AG10803 (cell line): Measurements from ENCODE around the gene RPL35A.
"Not testable (repeated sequence)": the region's sequence is repeated elsewhere in the genome, so short reads cannot be mapped to it uniquely, and the experiment has no call there.

Experiments
- DNase-seq: peaks from one replicate; pipeline ENCODE4 v3.0.0; 2010; ENCODE audit warnings: low read depth
- H3K4me3 ChIP-seq: 2 replicates; pipeline ENCODE4 v1.5.1; 2011; ENCODE audit warnings: mild to moderate bottlenecking, low read length, control low read depth
- CTCF ChIP-seq: conservative IDR thresholded peaks from 2 replicates; pipeline ENCODE4 v1.5.1; 2011; ENCODE audit warnings: mild to moderate bottlenecking, low read length, control low read depth, inconsistent platforms

The RPL35A gene

GRCh38 chr3:197912741-197913476 lies 37.1 kb upstream of the RPL35A start:
- no peak for DNase-seq
- H3K4me3 ChIP-seq, result no peak overlapping the region
- TF ChIP-seq CTCF, result no peak

- DNase-seq, result no peak
- no peak overlapping the region for H3K4me3 ChIP-seq
- TF ChIP-seq CTCF, result no peak
These were observed 36.2 kb upstream of the RPL35A start for GRCh38 chr3:197913641-197914380.

DNA sequence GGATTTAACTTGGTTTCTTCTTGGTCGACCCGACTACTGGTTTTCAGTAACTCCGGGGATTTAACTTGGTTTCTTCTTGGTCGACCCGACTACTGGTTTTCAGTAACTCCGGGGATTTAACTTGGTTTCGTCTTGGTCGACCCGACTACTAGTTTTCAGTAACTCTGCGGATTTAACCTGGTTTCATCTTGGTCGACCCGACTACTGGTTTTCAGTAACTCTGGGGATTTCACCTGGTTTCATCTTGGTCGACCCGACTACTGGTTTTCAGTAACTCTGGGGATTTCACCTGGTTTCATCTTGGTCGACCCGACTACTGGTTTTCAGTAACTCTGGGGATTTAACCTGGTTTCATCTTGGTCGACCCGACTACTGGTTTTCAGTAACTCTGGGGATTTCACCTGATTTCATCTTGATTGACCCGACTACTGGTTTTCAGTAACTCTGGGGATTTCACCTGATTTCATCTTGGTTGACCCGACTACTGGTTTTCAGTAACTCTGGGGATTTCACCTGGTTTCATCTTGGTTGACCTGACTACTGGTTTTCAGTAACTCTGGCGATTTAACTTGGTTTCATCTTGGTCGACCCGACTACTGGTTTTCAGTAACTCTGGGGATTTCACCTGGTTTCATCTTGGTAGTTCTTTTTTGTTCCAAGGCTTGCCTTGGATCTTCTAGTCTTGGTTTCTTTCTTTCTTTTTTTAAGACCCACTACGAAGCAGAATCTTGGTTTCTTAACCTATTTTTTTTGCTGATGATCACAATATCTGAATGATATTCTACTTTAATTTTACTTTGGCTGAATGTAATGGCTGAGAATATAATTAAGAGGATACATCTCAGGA lies 28.3 kb upstream of the RPL35A start:
- DNase-seq, H3K4me3 ChIP-seq: not testable (repeated sequence)

GRCh38 chr3:197926418-197926817 lies 23.6 kb upstream of the RPL35A start:
- DNase-seq, result no peak
- H3K4me3 ChIP-seq, result no peak overlapping the region
- no peak for TF ChIP-seq CTCF

DNA sequence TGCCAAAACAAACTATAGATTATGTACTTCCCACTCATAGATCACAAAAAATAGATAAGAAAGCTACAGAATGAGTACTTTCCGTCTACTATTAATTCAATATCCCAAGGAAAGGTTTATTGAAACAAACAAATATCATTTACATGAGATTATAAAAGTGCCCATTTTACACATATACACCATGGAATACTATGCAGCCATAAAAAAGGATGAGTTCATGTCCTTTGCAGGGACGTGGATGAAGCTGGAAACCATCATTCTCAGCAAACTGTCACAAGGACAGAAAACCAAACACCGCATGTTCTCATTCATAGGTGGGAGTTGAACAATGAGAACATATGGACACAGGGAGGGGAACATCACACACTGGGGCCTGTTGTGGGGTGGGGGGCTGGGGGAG lies 22.4 kb upstream of the RPL35A start:
- DNase-seq, result not testable (repeated sequence)

DNA sequence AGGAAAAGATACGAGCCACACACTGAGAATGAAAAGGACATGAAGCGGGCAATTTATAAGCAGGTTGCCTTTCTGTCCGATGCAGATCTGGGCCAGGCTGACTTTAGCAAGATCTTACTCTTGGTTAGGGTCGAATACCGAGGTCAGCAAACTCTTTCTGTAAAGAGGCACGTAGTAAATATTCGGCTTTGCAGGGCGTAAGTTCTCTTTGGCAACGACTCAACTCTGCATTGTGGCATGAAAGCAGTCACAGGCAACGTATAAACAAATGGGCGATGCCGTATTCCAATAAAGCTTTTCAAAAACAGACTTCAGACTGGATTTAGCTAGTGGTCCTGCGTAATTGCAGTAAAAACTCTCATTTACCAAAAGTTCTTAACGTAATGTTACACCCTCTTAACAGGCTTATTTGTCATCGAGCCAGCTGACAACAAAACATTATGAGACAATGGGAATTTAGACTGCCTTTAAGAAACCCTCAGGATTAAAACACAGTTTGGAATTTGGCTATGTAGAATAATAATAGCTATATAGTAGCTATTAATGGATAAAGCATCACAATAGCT lies 13.1 kb upstream of the RPL35A start:
- no peak overlapping the region for H3K4me3 ChIP-seq
- DNase-seq, result no peak
- TF ChIP-seq CTCF, result no peak

More for the DNA sequence above, 22.4 kb upstream of the RPL35A start:
- H3K4me3 ChIP-seq, result not testable (repeated sequence)

DNA sequence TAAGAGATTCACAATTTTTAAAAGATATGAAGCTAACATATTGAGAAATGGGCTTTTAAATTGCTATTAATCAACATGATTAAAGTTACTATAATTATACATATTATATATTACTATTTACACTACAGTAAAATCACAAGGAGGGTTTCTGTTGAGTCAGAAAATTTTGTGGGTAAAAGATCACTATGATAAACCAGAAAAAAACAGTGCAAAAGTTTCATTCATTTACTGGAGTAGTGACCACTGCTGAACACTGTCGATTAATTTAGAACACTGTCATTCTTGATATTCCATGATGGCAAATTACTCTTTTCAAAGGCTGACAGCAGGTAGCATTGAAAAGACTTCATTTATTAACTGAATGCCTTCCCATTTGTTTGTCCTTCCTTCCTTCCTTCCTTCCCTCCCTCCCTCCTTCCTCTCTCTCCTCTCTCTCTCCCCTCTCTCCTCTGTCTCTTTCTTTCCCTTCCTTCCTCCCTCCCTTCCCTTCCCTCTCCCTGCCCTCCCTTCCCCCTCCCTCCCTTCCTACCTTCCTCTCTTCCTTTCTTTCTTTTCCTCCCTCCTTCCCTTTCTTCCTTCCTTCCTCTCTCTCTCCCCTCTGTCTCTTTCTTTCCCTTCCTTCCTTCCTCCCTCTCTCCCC lies 9.1 kb upstream of the RPL35A start:
- no peak for DNase-seq
- TF ChIP-seq CTCF, result no peak
- H3K4me3 ChIP-seq, result no peak overlapping the region
